Fibroblast of lung (primary cell): ENCODE measurements around the gene ILRUN.

ENCODE experiments used
- CTCF ChIP-seq, 2 donors: IDR thresholded peaks in 1 of 2; conservative IDR thresholded peaks in 1 of 2; 1 replicate in 1 of 2; 2 replicates in 1 of 2; pipeline ENCODE4 v1.5.1; 2011 to 2012; ENCODE audit warnings: low read length in 2 of 2, control low read depth in 1 of 2, inconsistent platforms in 1 of 2, low read depth in 1 of 2, mild to moderate bottlenecking in 1 of 2
- EZH2 ChIP-seq: IDR thresholded peaks from 2 replicates; pipeline ENCODE4 v1.5.1; 2012; ENCODE audit warnings: low read length, control low read depth, mild to moderate bottlenecking; ENCODE audit errors: missing control alignments

- no peak for TF ChIP-seq EZH2
- TF ChIP-seq CTCF (conservative IDR thresholded peaks at IDR 0.05 in 1 of 2, IDR thresholded peaks at IDR 0.05 in 1 of 2; ENCODE audit: low read depth in 1 of 2, low read length in 2 of 2) = no peak
These were observed 25.9 kb upstream of the ILRUN start for GRCh38 chr6:34722451-34722850.
